NCI-H524 (cell line): ENCODE data around the gene BSG.
"Not testable (repeated sequence)": the region's sequence is repeated elsewhere in the genome, so short reads cannot be mapped to it uniquely, and the experiment has no call there.

Source experiments
- DNase-seq, 2 experiments: peaks; one replicate each; lab custom pipeline; 2025; lab: John Stamatoyannopoulos, UW

The BSG gene

DNA sequence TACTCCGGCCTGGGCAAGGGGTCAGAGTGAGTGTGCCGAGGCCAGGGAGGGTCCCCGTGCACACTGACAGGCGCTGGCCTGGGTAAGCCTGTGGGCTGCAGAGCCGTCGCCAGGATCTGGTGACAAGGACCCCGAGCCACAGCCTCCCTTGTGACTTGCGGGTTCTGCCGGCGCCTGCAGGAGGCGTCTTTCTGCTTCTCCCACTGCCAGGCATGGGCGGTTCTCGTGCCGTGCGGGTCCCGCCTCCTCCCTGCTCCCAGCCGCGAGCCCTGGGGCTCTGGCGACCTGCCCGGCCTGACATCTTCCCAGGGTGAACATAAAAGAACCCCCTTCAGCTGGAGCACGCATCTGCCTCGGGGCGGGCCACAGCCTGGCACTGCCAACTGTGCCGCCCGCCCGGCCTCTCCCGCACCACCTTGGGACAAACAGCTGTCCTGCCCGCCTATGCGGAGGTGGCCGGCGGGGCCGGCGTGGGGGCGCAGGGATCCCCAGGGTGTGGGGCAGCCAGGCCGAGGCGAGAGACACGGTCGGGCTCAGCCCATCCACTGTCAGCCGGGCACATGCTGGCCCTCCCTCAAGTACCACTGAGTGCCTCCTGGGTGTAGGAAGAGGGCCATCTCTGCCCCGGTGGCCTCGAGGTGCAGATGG, 15.8 kb downstream of the BSG start:
- DNase-seq: peak; percentile 82 to 91

DNA sequence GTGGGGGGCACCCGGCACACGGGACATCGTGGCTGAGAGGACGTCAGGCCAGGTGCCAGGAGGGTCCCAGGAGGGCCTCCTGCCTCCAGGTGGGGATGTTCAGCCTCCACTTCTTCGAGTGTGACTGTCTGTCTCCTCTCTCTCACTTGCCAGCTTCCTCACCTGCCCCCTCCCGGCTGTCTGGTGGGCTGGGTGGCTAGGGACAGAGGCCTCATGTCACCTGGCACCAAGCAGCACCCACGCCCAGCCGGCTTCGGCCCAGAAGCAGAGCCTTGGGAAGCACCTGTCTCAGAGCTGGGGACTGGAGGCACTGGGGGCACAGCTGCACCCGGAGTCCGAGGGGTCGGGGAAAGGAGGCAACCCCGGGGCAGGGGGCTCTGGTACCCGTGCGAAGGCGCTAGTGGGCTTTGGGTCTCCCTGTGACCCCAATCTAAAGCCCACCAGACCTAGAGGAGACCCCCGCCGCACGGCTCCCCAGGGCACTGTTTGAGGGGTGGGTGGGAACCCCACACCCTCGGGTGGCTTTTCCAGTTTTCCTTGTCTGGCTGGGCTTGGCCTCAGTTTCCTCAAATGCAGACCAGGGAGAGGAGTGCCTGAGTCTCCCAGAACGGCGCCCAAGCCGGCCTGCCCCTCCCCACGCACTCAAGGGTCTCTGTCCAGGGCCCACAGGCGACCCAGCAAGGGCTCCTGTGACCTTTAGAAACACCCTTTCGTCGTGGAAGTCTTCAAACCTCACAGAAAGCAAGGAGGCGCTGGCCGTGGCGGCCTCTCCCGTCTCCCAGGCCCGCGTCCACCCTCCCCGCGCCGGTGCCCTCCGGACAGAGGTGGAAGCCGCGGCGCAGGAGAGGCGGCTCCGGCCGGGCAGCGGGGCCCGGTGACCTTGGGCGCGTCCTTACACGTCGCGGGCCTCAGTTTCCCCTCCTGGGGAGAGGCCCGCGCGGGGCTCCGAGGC, 16.6 kb downstream of the BSG start:
- DNase-seq: peak; percentile 56 to 62

DNA sequence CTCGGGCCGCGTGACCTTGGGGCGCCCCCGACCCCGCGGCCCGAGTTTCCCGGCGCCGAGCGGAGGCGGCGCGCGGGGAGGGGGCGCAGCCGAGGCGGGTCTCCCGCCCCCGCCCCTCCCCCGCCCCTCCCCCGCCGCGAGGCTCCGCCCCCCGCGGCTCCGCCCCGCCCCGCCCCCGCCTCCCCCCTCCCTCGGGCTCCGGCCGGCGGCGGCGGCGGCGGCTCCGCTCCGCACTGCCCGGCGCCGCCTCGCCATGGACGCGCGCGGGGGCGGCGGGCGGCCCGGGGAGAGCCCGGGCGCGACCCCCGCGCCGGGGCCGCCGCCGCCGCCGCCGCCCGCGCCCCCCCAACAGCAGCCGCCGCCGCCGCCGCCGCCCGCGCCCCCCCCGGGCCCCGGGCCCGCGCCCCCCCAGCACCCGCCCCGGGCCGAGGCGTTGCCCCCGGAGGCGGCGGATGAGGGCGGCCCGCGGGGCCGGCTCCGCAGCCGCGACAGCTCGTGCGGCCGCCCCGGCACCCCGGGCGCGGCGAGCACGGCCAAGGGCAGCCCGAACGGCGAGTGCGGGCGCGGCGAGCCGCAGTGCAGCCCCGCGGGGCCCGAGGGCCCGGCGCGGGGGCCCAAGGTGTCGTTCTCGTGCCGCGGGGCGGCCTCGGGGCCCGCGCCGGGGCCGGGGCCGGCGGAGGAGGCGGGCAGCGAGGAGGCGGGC, 17.4 kb downstream of the BSG start, which contains the start of gene HCN2:
Gene HCN2, plus strand, starts transcription at position 189 of the 703 bp plus-strand sequence. Its CDS starts 65 bp downstream, at position 254.
- DNase-seq: no peak

DNA sequence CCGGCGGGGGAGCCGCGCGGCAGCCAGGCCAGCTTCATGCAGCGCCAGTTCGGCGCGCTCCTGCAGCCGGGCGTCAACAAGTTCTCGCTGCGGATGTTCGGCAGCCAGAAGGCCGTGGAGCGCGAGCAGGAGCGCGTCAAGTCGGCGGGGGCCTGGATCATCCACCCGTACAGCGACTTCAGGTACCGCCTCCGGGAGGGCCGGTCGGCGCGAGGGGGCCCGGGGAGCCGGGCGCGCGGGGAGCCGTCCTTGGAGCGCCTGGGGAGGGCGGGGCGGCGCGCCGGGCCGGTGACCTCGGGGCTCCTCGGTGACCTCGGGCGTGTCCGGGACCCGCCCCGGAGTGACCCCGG, 18.0 kb downstream of the BSG start:
- peak in 1 of 2 experiments; percentile 42 for DNase-seq

DNA sequence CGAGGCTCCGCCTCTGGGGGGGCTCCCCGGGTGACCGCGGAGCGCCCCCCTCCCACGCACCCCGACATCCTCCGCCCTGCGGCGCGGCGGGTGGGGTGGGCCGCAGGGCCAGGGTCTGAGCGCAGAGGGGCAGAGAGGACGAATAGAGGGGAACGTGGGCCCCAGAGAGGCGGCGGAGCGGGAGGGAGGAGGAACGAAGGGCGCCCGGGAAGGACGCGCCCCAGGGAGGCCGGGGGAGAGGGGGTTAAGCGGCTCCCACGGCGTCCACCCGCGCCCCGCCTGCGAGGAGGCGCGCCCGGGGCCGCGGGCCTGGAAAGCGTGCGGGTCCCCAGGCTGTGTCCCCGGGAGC, 18.3 kb downstream of the BSG start:
- DNase-seq: no peak

DNA sequence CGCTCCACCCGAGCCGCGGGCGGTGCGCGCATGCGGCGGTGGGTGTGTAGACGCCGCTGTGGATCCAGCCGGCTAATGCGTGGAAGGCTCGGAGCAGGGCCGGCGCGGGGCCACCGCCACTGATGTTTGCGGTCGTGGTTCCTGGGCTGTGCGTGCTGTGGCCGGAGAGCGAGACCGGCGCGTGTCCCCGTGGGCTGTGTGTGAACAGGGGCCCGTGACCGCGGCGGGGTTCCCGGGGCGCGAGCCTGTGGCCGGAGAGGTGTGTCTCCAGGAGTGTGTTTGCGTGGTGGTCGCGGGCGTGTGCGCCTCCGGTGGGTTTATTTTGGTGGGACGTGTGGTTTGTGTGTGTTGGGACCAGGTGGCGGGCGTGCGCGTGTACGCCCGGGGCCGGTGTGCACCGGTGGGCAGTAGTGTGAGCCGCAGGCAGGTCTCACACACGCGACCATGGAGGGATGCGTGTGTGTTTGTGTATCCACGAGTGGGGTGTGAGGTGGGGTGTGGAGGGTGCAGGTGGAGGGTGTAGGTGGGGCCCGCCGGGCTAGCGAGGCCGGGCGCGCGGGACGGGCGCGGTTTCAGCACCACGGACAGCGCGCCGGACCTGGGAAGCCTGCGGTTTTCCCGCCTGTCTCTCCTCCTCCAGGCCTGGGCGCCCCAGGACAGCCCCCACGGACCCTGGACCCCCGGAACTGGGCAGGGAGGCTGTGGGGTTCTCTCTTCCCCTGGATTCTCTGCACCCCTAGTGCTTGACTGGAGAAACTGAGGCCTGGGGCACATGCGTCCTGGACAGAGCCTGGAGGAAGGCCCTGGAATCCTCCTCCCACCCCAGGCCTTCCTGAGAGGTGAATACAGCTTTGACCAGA, 18.9 kb downstream of the BSG start:
- no peak for DNase-seq

DNA sequence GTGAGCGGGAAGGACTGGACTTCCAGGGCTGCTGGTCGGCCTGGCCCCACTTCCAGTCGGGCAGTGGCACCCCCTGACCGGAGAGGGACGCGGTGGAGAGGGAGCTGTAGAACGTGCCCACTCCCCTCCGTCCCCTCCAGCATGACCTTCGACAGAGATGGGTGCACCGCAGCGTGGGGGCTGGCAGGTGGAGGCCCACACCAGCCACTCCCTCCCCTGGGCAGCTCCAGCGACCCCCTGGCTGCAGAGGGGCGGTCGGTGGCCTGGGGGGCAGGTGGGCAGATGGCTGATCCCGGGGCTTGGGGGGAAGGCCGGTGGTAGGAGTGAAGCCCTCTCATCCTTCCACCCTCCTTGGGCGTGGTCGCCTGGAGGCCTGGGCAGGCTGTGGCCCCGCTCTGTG, 19.7 kb downstream of the BSG start:
- DNase-seq: no peak

DNA sequence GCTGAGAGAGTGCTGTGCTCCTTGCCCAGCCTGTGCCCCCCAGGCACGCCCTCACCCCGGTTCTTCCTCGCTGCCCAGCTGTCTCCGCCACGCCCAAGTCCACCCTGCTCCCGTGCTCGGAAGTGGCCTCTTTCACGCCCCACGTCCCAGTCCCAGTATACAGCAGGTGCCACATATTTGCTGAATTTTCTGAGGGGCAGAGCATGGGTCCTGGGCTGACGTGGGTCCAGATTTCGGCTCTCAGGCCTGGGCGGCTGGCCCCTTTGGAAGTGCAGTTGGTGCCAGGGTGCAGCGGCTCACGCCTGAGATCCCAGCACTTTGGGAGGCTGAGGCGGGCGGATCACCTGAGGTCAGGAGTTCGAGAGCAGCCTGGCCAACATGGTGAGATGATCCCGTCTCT, 20.7 kb downstream of the BSG start:
- no peak for DNase-seq

DNA sequence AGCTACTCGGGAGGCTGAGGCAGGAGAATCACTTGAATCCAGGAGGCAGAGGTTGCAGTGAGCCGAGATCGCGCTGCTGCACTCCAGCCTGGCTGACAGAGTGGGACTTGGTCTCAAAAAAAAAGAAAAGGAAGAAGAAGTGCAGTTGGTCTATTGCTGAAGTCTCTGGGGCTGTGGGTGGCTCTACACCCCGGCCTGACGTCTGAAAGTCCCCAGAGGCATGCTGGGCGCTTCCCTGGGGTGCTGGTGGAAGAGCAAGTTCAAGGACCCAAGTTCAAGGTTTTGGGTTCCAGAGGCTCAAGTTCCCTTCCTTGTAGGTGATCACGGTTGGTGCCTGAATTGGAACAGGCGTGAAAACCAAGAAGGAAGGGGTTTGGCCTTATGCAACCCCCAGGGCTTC, 21.1 kb downstream of the BSG start:
- no peak for DNase-seq

DNA sequence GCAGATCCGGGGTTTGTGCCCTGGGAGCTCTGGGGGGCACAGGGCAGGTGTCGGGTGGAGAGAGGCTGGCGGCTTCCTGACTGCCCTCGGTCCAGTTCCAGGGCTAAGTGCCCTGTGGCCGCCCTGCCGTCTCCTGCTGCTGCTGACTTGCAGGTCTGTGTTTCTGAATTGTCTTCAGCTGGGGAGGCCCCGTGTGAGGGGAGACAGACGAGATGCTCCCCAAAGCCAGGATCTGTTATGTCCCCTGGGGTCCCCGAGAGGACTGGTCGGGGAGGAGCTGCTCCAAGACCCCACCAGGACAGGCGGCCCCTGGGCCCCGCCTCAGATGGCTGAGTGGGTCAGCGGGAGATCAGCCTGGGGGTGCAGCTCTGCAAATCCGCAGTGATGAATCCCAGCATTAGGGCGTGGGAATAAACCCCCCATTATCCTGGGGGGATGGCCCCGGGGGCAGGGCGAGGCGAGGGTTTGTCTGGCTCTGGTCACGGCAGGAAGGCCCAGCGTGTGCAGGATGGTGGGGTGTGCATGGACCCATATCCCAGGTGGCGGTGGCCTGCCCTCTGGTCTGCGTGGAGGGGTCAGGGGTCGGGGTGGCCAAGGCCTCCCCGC, 22.0 kb downstream of the BSG start:
- DNase-seq: no peak

DNA sequence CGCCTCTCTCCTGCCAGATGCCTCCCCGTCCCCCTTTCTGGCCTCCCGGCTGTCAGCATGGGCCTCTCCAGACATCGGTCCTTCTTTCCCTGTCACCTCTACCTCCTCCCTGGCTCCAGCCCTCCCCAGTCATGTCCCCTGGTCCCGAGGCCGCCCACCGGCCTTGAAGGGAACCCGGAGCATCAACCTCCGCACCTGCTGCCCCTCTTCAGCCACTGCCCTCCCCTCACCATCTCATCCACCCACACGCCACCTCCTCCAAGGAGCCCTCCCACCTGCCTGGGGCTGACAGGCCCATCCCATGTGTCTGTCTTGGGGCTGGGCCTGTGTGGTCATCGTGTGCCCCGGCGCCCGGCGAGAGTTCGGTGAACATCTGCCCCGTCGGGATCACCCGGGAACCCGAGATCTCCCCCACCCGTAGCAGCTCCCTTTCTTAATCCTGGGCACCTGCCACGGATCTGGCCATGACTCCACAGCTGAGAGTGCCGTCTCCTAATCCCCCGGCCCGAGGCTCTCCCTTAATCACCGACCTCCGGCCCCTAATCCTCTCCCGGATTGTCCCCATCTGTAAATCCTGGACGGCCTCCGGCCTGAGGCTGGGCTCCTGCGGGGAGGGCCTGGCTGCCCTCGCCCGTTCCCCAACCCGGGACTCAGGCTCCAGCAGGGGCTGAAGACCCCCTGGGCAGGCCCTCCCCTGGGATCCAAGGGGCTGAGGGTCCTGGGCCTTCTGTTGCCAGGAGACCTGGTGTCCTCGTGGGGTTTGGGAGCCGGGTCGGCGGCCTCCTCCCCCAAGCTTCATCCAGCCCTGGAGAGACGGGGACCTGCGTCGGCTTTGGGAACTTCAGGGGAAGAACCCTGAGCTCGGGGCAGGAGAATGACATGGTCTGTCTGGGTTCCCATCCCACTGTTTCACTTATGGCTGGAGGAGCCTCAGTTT, 23.2 kb downstream of the BSG start:
- peak; percentile 78 to 87 for DNase-seq

DNA sequence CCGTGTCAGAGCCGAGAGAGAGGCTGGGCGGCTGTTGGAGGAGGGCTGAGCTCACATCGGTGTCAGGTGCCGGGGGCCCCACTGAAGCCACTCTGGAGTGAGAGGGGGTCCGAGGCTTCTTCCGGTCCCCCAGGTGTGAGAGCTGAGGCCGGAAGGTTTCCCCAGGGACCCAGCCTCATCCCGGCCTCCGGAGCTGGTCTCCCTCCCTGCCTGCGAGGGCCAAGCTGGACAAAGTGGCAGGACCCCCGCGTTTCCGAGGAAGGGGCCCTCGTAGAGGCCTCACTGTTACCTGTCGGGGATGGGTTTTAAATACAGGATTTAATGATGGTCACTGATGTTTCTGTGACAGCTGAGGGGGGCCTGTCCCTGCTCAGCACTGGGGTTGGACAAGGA, 23.9 kb downstream of the BSG start:
- no peak for DNase-seq

DNA sequence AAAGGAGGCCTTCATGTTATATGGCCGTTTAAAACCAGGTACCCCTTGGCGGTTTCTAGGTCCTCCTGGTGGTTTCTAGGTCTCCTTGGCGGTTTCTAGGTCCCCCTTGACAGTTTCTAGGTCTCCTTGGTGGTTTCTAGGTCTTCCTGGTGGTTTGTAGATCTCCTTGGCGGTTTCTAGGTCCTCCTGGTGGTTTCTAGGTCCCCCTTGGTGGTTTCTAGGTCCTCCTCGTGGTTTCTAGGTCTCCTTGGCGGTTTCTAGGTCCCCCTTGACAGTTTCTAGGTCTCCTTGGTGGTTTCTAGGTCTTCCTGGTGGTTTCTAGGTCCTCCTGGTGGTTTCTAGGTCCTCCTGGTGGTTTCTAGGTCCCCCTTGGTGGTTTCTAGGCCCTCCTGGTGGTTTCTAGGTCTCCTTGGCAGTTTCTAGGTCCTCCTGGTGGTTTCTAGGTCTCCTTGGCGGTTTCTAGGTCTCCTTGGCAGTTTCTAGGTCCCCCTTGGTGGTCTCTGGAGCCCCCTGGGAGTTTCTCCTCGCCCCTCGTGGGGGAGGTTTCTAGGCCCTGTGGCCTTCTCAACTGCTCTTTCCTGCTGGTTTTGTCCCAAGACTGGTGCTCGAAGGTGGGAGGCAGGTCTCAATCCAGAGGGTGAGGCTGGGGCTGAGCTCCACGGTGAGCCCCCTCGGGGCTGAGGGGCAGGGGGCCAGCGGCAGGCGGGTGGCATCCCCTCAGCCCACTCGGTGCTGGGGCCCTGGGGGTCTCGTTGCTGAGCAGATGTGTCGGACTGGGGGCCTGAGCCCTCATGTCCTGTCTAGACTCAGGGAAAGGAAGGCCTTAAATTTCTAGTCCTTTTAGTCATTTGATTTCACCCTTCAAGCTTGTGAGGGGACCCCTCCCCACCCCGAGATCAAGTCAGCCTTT, 25.3 kb downstream of the BSG start:
- no peak for DNase-seq

DNA sequence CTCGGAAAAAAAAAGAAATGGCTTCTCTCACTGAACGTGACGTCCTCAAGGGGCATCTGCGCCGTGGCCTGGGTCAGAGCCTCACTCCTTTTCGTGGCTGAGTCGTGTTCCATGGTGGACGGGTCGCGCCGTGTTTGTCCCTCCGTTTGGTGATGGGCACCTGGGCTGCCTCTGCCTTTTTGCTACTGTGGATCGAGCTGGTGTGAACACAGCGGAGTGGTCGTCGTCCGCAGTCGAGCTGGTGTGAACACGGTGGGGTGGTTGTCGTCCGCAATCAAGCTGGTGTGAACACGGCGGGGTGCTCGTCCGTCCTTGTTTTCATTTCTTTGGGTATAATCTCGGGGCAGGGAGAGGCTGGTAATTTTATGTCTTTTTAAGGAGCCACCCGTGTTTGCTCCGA, 28.9 kb downstream of the BSG start:
- DNase-seq: no peak

DNA sequence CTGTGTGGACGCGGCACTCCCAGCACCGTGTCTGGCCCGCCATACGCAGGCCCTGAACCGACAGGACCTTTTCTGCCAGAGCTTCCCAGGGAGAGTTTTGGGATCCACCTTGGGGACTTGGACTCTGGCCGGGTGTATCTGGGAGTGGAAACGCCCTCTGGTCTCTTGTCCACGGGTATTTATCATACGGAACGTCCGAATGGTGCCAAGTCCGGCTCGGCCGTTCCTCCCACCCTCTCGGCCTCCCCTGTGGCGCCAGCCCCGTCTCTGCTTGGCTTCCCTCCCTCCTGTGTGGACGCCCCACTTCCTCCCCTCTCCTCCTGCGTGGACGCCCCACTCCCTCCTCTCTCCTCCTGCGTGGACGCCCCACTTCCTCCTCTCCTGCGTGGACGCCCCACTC, 29.4 kb downstream of the BSG start:
- no peak for DNase-seq

DNA sequence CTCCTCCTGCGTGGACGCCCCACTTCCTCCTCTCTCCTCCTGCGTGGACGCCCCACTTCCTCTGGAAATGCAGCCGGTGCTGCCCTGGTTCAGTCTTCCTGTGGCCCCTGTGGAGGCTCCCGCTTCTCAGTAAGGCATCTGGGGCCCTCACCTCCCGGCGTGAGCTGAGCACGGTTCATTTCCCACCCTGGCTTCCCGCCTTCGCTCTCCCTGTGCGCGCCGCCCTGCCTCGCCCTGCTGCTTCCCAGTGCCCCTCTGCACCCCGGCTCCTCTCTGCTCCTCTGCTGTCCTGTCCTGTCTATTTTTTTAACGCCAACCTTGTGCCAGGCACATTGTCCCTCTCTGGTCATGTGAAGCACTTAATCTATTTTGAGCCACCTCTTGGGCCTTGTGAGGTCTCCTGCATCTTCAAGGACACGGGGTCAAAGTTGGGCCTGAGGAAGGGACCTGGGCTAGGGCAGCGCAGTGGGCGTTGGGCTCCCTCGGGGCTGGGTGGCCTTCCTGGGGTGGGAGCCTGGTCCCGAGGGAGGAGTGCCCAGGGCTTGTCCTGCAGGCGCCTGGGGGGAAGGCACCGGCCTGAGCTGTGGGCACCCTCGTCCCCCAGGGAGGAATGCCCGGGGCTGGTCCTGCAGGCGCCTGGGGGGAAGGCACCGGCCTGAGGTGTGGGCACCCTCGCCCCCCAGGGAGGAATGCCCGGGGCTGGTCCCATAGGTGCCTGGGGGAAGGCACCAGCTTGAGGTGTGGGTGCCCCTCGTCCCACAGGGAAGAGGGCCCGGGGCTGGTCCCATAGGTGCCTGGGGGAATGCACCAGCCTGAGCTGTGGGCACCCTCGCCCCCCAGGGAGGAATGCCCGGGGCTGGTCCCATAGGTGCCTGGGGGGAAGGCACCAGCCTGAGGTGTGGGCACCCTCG, 30.2 kb downstream of the BSG start:
- DNase-seq: no peak

DNA sequence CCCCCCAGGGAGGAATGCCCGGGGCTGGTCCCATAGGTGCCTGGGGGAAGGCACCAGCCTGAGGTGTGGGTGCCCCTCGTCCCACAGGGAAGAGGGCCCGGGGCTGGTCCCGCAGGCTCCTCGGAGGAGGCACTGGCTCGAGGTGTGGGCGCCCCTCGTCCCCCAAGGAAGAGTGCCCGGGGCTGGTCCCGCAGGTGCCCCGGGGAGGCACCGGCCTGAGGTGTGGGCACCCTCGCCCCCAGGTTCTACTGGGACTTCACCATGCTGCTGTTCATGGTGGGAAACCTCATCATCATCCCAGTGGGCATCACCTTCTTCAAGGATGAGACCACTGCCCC, 30.9 kb downstream of the BSG start:
- not testable (repeated sequence) for DNase-seq

DNA sequence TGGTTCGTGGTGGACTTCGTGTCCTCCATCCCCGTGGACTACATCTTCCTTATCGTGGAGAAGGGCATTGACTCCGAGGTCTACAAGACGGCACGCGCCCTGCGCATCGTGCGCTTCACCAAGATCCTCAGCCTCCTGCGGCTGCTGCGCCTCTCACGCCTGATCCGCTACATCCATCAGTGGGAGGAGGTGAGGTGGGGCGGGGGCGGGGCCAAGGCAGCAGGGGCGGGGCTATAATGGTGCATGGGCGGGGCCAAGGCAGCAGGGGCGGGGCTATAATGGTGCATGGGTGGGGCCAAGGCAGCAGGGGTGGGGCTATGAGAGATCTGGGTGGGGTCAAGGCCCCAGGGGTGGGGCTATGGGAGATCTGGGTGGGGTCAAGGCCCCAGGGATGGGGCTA, 31.4 kb downstream of the BSG start:
- DNase-seq: not testable (repeated sequence)
